Stimulated activated CD8-positive, alpha-beta memory T cell treated with anti-CD3 and anti-CD28 coated beads, Interleukin-12 subunit alpha, Interleukin-12 subunit beta, amount 100 ng/mL, for 24 hours (primary cell): ENCODE results near the gene IFNLR1.

Experiments used
- DNase-seq: peaks from one replicate; pipeline ENCODE4 v3.0.0-alpha.2; 2020; ENCODE audit errors: extremely low read depth

IFNLR1 gene

GRCh38 chr1:24147816-24148215 is 39.3 kb downstream of the IFNLR1 start:
- DNase-seq: no peak

- no peak for DNase-seq
These were observed 39.9 kb downstream of the IFNLR1 start for GRCh38 chr1:24147194-24147593.

- no peak for DNase-seq
These were observed 44.2 kb downstream of the IFNLR1 start, which contains the start of gene IL22RA1 for GRCh38 chr1:24142546-24143534. Gene IL22RA1, minus strand, starts transcription at chr1:24143140. Its CDS starts 58 bp downstream, at chr1:24143082.

- DNase-seq: no peak
These were observed 45.6 kb downstream of the IFNLR1 start for GRCh38 chr1:24141311-24141997.

GRCh38 chr1:24140741-24141181 is 46.3 kb downstream of the IFNLR1 start:
- no peak for DNase-seq

- no peak for DNase-seq
These were observed 47.2 kb downstream of the IFNLR1 start for GRCh38 chr1:24139841-24140425.

GRCh38 chr1:24139222-24139489 is 47.9 kb downstream of the IFNLR1 start:
- no peak for DNase-seq

- DNase-seq: no peak
These were observed 48.4 kb downstream of the IFNLR1 start for GRCh38 chr1:24138476-24139221.

- no peak for DNase-seq
These were observed 50.0 kb downstream of the IFNLR1 start for GRCh38 chr1:24136956-24137539.

GRCh38 chr1:24134376-24134775 is 52.7 kb downstream of the IFNLR1 start:
- DNase-seq: no peak

GRCh38 chr1:24133819-24134218 is 53.3 kb downstream of the IFNLR1 start:
- no peak for DNase-seq

- DNase-seq: no peak
These were observed 56.7 kb downstream of the IFNLR1 start for GRCh38 chr1:24130385-24130784.

- DNase-seq: no peak
These were observed 59.2 kb downstream of the IFNLR1 start for GRCh38 chr1:24127801-24128363.

GRCh38 chr1:24127134-24127800 is 59.8 kb downstream of the IFNLR1 start:
- no peak for DNase-seq

- DNase-seq: no peak
These were observed 60.4 kb downstream of the IFNLR1 start for GRCh38 chr1:24126672-24127023.

GRCh38 chr1:24126018-24126671 is 60.9 kb downstream of the IFNLR1 start:
- no peak for DNase-seq

- DNase-seq: no peak
These were observed 61.6 kb downstream of the IFNLR1 start for GRCh38 chr1:24125456-24125855.

- no peak for DNase-seq
These were observed 62.1 kb downstream of the IFNLR1 start for GRCh38 chr1:24124980-24125379.

- DNase-seq: no peak
These were observed 63.5 kb downstream of the IFNLR1 start for GRCh38 chr1:24123611-24124010.

GRCh38 chr1:24122776-24123175 is 64.3 kb downstream of the IFNLR1 start:
- no peak for DNase-seq
